GM21390 (cell line): ENCODE results near the gene PTK6.
A peak's percentile ranks its signal among the peaks of the same experiment; 100 is the strongest.

ENCODE experiments used
- ATAC-seq: cut with Tn5 transposase; IDR thresholded peaks from one replicate; pipeline ENCODE4 v1.9.1; 2021; ENCODE audit not compliant: unreplicated experiment

PTK6 gene

DNA sequence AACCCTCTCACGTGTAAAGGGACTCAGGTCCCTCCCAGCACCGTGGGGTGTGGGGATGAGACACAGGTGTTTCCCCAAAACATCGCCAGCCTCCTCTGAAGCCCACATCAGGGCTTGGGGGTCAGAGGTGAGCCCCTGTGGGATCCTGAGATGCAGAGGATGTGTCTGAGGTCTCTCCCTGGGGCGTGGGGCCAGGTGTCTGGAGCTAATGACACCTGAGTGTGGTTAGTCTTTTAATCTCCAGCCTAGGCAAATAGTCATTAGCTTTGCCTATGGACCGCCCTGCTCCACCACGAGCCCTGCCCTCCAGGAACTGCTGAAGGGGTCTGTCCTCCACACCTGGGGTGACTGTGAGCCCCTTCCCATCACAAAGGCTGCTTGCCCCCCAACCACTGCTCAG lies 8.6 kb upstream of the PTK6 start:
- no peak for ATAC-seq

GRCh38 chr20:63544958-63545516 lies 7.9 kb upstream of the PTK6 start:
- ATAC-seq: no peak

GRCh38 chr20:63544241-63544957 lies 7.2 kb upstream of the PTK6 start:
- ATAC-seq: no peak

DNA sequence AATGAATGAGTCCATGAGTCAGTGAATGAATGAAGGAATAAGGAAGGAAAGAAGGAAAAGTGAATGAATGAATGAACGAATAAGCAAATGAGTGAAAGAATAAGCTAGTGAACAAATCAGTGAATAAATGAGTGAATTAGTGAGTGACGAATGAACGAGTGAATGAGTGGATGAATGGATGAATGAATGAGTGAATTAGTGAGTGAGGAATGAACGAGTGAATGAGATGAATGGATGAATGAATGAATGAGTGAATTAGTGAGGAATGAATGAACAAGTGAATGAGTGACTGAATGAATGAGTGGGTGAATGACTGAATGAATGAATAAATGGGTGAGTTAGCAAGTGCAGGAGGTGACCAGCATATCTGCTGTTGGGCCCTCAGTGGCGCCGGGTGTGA lies 6.6 kb upstream of the PTK6 start:
- ATAC-seq: no peak

- ATAC-seq: no peak
Measured at GRCh38 chr20:63543131-63543530, 6.0 kb upstream of the PTK6 start.

GRCh38 chr20:63542696-63543095 lies 5.5 kb upstream of the PTK6 start:
- ATAC-seq: no peak

DNA sequence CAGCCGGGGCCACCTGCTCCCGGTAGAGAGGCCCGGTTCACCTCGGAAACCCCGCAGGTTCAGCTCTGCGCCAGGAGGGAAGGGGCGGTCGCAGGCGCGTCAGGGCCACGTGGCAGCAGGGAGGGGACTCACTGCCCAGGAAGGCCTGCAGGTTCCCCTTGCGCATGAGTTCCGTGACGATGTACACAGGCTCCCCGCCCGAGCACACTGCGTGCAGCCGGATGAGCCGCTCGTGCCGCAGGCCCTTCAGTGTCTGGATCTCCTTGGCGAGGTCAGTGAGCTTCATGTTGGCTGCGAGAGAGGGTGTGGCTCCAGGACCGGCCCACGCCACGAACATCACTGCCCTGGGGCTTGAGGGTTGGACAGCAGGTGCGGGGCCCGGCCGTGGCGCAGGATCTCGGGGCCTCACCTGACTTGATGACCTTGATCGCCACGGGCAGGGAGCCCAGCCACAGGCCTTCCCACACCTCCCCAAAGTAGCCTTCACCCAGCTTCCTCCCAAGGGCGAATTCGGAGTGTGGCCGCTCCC lies 4.9 kb upstream of the PTK6 start:
- ATAC-seq: no peak

DNA sequence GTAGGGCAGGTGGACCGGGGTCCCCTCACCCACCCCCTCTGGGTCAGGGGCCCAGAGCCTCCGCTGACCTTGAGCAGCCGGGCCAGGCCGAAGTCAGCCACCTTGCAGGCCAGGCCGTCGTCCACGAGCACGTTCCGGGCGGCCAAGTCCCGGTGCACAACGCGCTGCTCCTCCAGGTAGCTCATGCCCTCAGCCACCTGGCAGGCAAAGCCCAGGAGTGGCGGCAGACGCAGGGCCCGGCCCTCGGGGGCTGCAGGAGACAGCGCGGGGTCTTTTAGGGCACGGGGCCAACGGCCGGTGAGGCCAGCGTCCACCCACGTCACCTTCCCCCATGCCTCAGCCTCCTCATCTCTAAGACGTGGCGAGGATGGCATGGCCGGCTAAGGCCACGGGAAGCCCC lies 4.2 kb upstream of the PTK6 start:
- ATAC-seq: no peak

DNA sequence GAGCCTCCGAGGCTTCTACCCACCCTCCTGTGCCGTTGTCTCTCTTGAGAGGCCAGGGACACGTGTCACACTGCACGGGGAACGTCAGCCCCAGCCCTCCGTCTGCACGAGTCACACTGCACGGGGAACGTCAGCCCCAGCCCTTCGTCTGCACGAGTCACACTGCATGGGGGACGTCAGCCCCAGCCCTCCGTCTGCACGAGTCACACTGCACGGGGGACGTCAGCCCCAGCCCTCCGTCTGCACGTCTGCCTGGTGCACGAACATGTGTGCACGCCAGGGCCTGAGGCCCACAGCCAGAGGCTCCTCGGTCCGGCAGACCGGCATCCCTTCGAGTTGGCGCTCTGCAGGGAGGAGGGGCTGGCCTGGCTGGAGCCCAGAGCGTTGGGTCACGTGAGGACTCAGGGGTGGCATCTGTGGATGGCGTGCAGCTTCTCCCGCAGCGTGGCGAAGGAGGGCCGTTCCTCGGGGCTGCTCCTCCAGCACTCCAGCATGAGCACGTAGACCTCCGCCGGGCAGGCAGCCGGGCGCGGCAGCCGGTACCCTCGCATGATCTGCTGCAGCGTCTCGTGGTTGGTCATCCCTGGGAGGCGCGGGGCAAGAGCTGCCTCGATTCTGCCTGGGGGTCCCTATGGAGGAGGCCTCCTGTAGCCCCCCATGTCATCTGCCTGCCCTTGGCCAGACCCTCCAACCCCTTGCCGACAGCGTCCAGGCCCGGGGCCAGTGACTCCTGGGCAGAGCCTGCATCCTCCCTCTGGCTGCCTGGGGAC lies 3.4 kb upstream of the PTK6 start:
- no peak for ATAC-seq

DNA sequence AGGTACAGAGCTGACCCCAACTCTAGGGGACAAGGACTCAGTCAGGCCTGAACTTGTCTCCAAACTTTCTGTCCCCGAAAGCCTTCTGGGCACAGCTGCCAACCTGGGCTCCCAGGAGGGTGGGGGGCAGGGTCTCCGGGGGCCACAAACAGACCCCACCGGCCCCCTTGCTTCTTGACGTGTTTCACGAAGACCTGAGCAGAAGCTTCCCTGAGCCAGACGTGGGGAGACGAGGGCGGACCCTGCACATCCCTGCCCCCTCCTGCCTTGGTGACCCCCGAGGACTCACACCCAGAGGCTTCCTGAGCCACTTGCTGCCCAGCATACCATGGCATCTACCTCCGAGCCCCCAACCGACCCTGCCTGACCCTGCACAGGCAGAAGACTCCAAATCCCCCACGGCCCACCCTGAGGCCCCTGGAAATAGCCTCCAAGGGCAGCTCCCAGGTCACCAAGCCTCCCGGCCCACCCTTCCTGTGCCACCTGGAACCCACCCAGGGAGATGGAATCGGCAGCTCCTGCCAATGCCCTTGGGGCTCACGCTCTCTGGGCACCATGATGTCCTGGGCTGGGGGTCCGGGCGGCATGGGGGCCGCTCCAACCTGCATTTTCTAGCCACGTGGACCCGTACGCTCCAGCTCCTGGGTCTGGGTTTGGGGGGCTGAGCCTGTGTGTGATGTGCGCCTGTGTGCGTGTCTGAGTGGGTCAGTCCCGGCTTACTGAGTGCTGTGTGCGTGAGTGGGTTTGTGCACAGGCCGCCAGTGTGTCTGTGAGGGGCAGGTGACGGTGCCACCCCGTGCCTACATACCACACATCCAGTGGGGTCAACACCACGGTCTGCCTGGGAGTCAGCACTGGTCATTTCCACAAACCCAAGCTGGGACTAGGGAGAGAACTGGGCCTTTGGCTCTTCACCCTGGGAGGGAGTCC lies 2.5 kb upstream of the PTK6 start:
- ATAC-seq: no peak

- no peak for ATAC-seq
Measured at GRCh38 chr20:63539092-63539430, 1.9 kb upstream of the PTK6 start.

DNA sequence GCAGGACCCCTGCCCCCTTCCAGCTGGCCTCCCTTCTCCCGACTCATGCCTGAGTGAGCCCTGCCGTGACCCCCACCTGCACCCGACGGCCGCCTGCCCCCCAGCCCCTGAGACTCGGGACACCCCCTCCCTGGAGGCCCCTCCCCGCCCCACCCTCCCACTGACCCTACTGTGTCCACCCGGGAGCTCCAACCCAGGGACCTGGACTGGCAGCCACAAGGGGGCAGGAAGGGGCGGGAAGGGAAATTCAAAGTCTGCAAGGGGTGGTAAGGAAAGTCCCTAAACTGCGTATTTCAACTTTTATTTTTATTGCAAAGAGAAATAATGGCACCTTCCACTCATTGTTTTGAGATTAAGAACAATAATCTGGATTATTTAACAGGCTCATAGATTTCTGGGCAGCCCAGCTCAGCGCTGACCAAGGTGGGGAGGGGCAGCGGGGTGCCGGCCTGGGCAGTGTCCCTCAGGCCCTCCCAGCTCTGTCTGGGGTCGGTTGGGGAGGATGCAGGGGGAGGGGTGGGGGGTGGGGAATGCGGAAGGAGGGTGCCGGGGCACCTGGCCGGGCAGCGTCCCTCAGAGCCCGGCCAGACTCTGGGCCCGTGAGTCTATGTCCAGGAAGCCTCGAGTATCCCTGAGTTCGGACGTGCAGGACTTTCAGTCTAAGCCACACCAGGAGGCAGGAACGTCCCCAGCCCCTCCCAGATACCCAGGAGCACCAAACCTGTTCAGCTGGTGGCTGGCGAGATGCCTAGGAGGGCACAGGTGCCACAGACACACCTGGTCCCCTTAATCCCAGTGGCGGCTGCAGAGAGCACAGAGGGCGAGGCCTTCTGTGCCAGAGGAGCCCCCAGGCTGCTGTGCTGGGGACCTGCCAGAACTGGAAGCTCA lies 1.3 kb upstream of the PTK6 start:
- ATAC-seq: no peak

- peak; percentile 82 for ATAC-seq
Measured at GRCh38 chr20:63537525-63538203, 488 bp upstream of the PTK6 start.

DNA sequence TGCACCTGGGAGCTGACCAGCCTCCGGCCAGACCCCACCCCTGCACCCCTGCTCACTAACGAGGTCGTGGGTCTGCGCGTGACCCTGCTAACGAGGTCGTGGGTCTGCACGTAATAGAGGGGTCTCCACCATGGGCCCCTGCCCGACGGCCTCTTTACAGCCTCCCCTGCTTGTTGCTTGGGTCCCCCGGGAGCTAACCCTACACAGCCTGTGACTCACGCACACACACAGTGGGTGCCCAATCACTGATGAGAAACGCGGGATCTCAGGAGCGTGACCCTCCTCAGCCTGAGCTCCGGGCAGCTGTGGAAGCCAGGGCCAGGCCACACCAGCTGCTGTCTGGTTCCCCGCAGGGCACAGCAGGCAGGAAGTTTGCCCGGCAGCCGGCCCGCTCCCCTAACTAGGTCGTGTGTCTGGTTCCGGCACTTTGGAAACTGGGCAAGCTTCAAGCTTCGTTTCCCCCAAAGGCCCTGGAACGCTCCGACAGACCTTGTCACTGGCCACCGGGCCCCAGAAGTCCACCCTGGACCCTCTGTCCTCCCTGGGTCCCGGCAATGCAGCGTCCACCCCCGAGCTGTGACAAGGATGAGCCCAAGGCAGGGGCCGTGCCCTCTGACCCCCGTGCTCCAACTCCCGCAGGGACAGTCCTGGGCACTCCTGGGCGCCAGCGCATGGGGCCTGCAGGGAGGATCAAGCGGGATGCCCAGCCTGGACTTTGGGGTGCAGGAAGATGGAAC lies 767 bp downstream of the PTK6 start:
- ATAC-seq: no peak

DNA sequence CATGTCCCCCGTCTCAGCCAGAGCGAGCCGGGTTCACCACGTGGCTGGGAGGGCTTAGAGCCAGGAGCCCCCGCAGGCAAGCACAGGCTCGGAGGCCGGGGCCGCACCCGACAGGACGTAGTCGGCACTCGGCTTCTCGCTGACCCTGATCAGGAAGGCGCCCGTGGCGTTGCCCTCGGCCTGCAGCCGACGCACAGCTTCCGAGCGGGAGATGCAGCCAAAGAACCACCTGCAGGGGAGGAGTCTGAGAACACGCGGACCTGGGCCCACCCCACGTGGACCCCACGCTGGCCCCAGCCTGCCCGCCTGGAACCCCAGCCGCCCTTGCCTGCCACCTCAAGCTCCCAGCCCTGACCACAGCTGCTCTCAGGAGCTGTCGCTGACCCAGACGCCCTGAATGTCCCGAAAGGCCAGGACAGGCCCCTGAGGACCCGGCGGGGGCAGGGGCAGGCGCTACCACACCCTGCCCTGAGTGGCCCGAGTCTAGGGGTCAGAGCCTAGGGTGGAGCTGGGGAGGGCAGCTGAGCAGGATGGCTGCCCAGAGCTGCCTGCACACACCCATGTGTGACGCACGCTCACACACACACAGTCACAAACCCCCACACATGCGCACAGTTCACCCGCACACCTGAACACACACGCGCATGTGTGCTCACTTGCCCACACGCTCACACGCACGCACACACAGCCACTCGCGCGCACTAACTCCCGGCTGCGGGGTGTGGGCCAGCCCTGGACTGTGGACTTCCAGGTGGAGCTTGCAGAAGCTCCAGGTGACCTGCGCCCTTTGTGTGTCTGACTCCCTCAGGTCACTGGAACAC lies 2.1 kb downstream of the PTK6 start:
- ATAC-seq: no peak

DNA sequence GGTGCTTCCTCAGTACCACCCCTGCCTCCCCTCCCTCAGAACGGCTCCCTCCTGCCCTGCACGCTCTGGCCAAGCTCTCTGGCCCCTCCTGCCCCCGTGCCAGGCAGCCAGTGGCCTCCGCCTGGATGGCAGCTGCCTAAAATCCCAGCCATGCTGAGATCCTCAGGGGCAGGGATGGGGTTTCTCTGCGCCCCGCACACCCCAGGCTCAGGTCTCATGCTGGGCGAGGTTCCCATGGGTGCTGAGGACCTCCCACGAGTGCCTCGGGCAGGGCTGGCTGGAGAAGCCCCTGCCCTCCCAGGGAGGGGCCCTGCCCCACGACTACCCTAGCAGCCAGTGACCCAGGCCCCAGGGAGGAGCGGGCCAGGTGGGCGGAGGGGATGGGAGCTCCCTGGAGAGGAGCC lies 2.7 kb downstream of the PTK6 start:
- no peak for ATAC-seq

DNA sequence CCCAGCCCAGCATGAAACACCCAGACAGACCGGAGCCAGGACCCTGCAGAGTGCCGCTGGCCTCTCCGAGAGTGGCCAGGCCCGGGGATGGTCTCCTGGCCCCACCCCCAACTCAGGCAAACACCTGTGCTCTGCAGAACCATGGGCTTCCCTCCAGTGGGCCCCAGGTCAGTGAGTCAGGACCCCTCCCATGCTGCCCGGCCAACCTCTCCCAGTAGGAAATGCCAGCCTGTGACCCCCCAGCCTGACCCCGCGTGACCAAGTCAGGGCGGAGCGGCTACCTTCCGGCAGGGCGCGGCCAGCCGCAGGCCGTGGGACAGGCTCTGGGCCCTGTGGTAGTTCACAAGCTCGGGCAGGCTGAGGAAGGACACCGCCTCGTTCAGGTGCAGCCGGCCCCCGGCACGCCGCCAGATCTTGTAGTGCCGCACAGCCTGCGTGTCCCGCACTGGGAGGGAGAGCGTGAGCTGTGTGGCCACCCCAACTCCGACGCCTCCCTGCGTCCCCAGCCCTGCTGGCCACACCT lies 3.2 kb downstream of the PTK6 start:
- ATAC-seq: no peak

DNA sequence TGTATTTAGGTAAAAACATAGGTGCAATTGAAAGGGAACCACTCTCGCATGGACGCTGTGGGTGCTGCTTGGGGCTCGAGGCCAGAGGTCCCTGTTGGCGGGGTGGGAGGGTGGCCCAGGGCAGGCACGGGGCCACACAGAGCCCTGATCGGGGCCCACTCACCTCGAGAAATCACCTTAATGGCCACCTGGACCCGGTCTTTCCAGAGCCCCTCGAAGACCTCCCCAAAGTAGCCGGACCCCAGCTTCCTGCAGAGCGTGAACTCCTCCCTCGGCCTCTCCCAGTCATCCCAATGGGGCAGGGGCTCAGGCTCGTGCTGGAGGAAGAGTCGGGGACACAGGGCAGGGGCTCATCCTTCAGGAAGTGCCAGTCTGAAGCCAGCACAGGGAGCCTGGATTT lies 3.8 kb downstream of the PTK6 start:
- ATAC-seq: no peak
